Large intestine (tissue), 3 donors: Measurements from ENCODE around the gene BACE1-AS. TPM values are rescaled to one million over a fixed set of nuclear protein-coding genes. Genes with fewer than 3 reads are reported as not detected.
"Not testable (repeated sequence)": the region's sequence is repeated elsewhere in the genome, so short reads cannot be mapped to it uniquely, and the experiment has no call there.

Experiments
- DNase-seq, 2 donors: peaks; one replicate each; pipeline versions ENCODE4 v3.0.0 to v3.0.0-alpha.2; 2013
- H3K27ac ChIP-seq: one replicate; pipeline ENCODE4 v1.5.1; 2013; ENCODE audit warnings: low read length
- H3K27me3 ChIP-seq: 2 replicates; pipeline ENCODE4 v1.6.1; 2013; ENCODE audit warnings: low read length; ENCODE audit not compliant: control insufficient read depth, insufficient read depth
- H3K36me3 ChIP-seq: 2 replicates; pipeline ENCODE4 v1.6.1; 2013; ENCODE audit warnings: low read length; ENCODE audit not compliant: control insufficient read depth, insufficient read depth
- H3K4me1 ChIP-seq: one replicate; pipeline ENCODE4 v1.6.1; 2013; ENCODE audit warnings: low read length; ENCODE audit not compliant: control insufficient read depth, insufficient read depth
- H3K4me3 ChIP-seq: one replicate; pipeline ENCODE4 v1.5.1; 2013; ENCODE audit warnings: low read length
- H3K9me3 ChIP-seq: one replicate; pipeline ENCODE4 v1.6.1; 2013; ENCODE audit warnings: mild to moderate bottlenecking, low read depth, low read length, moderate library complexity; ENCODE audit not compliant: control insufficient read depth
- WGBS: methylation state at CpG from one replicate; pipeline ENCODE4 v1.1.5; 2013; ENCODE audit warnings: low lambda C conversion rate; ENCODE audit not compliant: insufficient coverage; 5-methylcytosine and 5-hydroxymethylcytosine counted together
- polyA plus RNA-seq: library from polyadenylated mRNA; unstranded; fragments of 120-200 nt; gene quantifications from one replicate; pipeline ENCODE4 v1.2.1, GENCODE V29; 2013

The BACE1-AS gene
- polyA plus RNA-seq, 1 donor: 14.9 TPM

GRCh38 chr11:117316197-117316961 is 25.2 kb downstream of the BACE1-AS start, which contains the start of gene BACE1:
BACE1 (minus strand) TSS chr11:117316256; CDS start chr11:117315795, 461 bp downstream.
- peak within 1 kb of the TSS; percentile 51 for H3K4me3 ChIP-seq
- peak; percentile 70 to 86 for DNase-seq
- no peaks in the 10 kb centered on the region for H3K27me3 ChIP-seq
- H3K27ac ChIP-seq: peak within 1 kb of the TSS; percentile 12
- no peaks in the 10 kb centered on the region for H3K36me3 ChIP-seq
- 0% methylated on average over 1 of the region's 29 CpGs for WGBS
- no peaks in the 10 kb centered on the region for H3K9me3 ChIP-seq
- H3K4me1 ChIP-seq: peaks cover 9% of the 10 kb centered on the region

GRCh38 chr11:117318738-117319137 is 27.6 kb downstream of the BACE1-AS start:
- Histone ChIP-seq H3K27me3 (no peaks in the 10 kb centered on the region), H3K9me3 (no peaks in the 10 kb centered on the region), H3K27ac (no peak overlapping the region), H3K4me3 (no peak overlapping the region), H3K36me3 (no peaks in the 10 kb centered on the region), H3K4me1 (peaks cover 9% of the 10 kb centered on the region)
- DNase-seq: no peak
- 71% methylated on average over 2 of the region's 7 CpGs for WGBS

GRCh38 chr11:117319214-117319840 is 28.2 kb downstream of the BACE1-AS start:
- Histone ChIP-seq H3K36me3 (no peaks in the 10 kb centered on the region), H3K27me3 (no peaks in the 10 kb centered on the region), H3K4me1 (peaks cover 9% of the 10 kb centered on the region), H3K4me3 (no peak overlapping the region), H3K27ac (no peak overlapping the region), H3K9me3 (no peaks in the 10 kb centered on the region)
- no peak for DNase-seq
- WGBS: 80% methylated on average over 1 of the region's 5 CpGs

GRCh38 chr11:117327255-117327566 is 36.1 kb downstream of the BACE1-AS start:
- peak overlapping the region; percentile 66 for H3K4me3 ChIP-seq
- not testable (repeated sequence) for H3K36me3 ChIP-seq

GRCh38 chr11:117327567-117328374 is 36.6 kb downstream of the BACE1-AS start, which contains the start of gene CEP164:
CEP164 (plus strand) TSS chr11:117327854; CDS start chr11:117338587, 10,733 bp downstream.
- 0% methylated on average over 1 of the region's 64 CpGs for WGBS
- no peaks in the 10 kb centered on the region for H3K27me3 ChIP-seq
- peak within 1 kb of the TSS; percentile 66 for H3K4me3 ChIP-seq

More at GRCh38 chr11:117327255-117327566, 36.1 kb downstream of the BACE1-AS start:
- H3K27ac ChIP-seq, H3K9me3 ChIP-seq, DNase-seq, H3K27me3 ChIP-seq, H3K4me1 ChIP-seq: not testable (repeated sequence)
- no CpG with 5 or more reads among the region's 5 CpGs for WGBS

GRCh38 chr11:117328375-117329010 is 37.3 kb downstream of the BACE1-AS start:
- Histone ChIP-seq H3K4me1 (peaks cover 6% of the 10 kb centered on the region), H3K9me3 (no peaks in the 10 kb centered on the region), H3K4me3 (peak overlapping the region; percentile 66), H3K27ac (peak overlapping the region; percentile 70), H3K27me3 (no peaks in the 10 kb centered on the region), H3K36me3 (no peaks in the 10 kb centered on the region)
- WGBS: 2% methylated on average over 9 of the region's 15 CpGs
- no peak for DNase-seq

More at GRCh38 chr11:117327567-117328374, 36.6 kb downstream of the BACE1-AS start, which contains the start of gene CEP164:
- peak; percentile 94 to 98 for DNase-seq
- peaks cover 6% of the 10 kb centered on the region for H3K4me1 ChIP-seq
- no peaks in the 10 kb centered on the region for H3K36me3 ChIP-seq
- H3K27ac ChIP-seq: peak within 1 kb of the TSS; percentile 70
- no peaks in the 10 kb centered on the region for H3K9me3 ChIP-seq

GRCh38 chr11:117332843-117333242 is 41.7 kb downstream of the BACE1-AS start:
- H3K27ac ChIP-seq: no peak overlapping the region
- WGBS: no CpG with 5 or more reads among the region's 2 CpGs

GRCh38 chr11:117333917-117334316 is 42.8 kb downstream of the BACE1-AS start:
- peaks cover 4% of the 10 kb centered on the region for H3K4me1 ChIP-seq
- no peaks in the 10 kb centered on the region for H3K9me3 ChIP-seq
- DNase-seq: no peak
- no peaks in the 10 kb centered on the region for H3K27me3 ChIP-seq
- no peak overlapping the region for H3K27ac ChIP-seq
- no peak overlapping the region for H3K4me3 ChIP-seq
- 48% methylated on average over 2 of the region's 9 CpGs for WGBS
- peaks cover 12% of the 10 kb centered on the region for H3K36me3 ChIP-seq

More at GRCh38 chr11:117332843-117333242, 41.7 kb downstream of the BACE1-AS start:
- H3K36me3 ChIP-seq: peaks cover 6% of the 10 kb centered on the region
- no peak overlapping the region for H3K4me3 ChIP-seq
- no peaks in the 10 kb centered on the region for H3K27me3 ChIP-seq
- H3K4me1 ChIP-seq: peaks cover 6% of the 10 kb centered on the region
- H3K9me3 ChIP-seq: no peaks in the 10 kb centered on the region
- no peak for DNase-seq

- H3K4me1 ChIP-seq: no peaks in the 10 kb centered on the region
- WGBS: no CpG with 5 or more reads among the region's 6 CpGs
- H3K27ac ChIP-seq: no peak overlapping the region
- H3K36me3 ChIP-seq: peaks cover 17% of the 10 kb centered on the region
- no peaks in the 10 kb centered on the region for H3K27me3 ChIP-seq
- no peaks in the 10 kb centered on the region for H3K9me3 ChIP-seq
- no peak overlapping the region for H3K4me3 ChIP-seq
- DNase-seq: no peak
Observed at GRCh38 chr11:117334896-117335295, 43.8 kb downstream of the BACE1-AS start.

- WGBS: no CpG with 5 or more reads among the region's 5 CpGs
- no peak overlapping the region for H3K27ac ChIP-seq
- no peak overlapping the region for H3K4me3 ChIP-seq
- H3K27me3 ChIP-seq: no peaks in the 10 kb centered on the region
- H3K9me3 ChIP-seq: no peaks in the 10 kb centered on the region
- H3K36me3 ChIP-seq: peaks cover 20% of the 10 kb centered on the region
- DNase-seq: no peak
- H3K4me1 ChIP-seq: no peaks in the 10 kb centered on the region
Observed at GRCh38 chr11:117335399-117335798, 44.3 kb downstream of the BACE1-AS start.
